A549 (cell line): ENCODE data around the gene TFDP1. TPM values are rescaled to one million over a fixed set of nuclear protein-coding genes. Genes with fewer than 3 reads are reported as not detected.

Experiments used
- ATAC-seq, 2 experiments: fragments of 200-7000 bp in 1 of 2; fragments of >200 bp in 1 of 2; cut with Nextera tagmentation in 1 of 2; cut with Tn5 transposase in 1 of 2; 3 replicates each; pipeline versions ENCODE4 v1.8.0 to v1.9.1; 2018 to 2020; ENCODE audit warnings: mild to moderate bottlenecking in 1 of 2, moderate library complexity in 1 of 2
- CTCF ChIA-PET: fragments of 300-600 bp; sonication (Branson Sonifier 250); formaldehyde crosslinking; extraction: SDS; loops from one replicate; lab custom pipeline; 2021; ENCODE audit warnings: antibody characterized with exemption, inconsistent platforms; lab: Yijun Ruan, JAX
- POLR2A ChIA-PET: fragments of 350-600 bp; formaldehyde crosslinking; extraction: SDS; loops from one replicate; lab custom pipeline; 2021; ENCODE audit warnings: antibody characterized with exemption, inconsistent platforms; lab: Yijun Ruan, JAX
- DNase-seq, 2 experiments: peaks; one replicate each; pipeline versions ENCODE4 v3.0.0 to v3.0.0-alpha.2; 2011 to 2016; ENCODE audit warnings: low read depth in 1 of 2, low spot score in 1 of 2
- FAIRE-seq: peaks from 2 replicates; lab custom pipeline; 2011; peaks lifted over from hg19 to GRCh38; lab: Jason Lieb, UNC
- H3K27ac ChIP-seq, 2 experiments: fragments of >200 bp; sonication (Bioruptor Twin); formaldehyde crosslinking; 3 replicates each; pipeline ENCODE4 v1.5.1; 2016 to 2017
- H3K4me1 ChIP-seq: fragments of >200 bp; sonication (Bioruptor Twin); formaldehyde crosslinking; 3 replicates; pipeline ENCODE4 v1.6.1; 2016
- H3K4me2 ChIP-seq: fragments of >200 bp; sonication (Bioruptor Twin); formaldehyde crosslinking; 3 replicates; pipeline ENCODE4 v1.6.1; 2016
- H3K4me3 ChIP-seq: fragments of >200 bp; sonication (Bioruptor Twin); formaldehyde crosslinking; 3 replicates; pipeline ENCODE4 v1.5.1; 2016
- H3K9me3 ChIP-seq: fragments of >200 bp; sonication (Bioruptor Twin); formaldehyde crosslinking; 3 replicates; pipeline ENCODE4 v1.6.1; 2016
- BHLHE40 ChIP-seq: IDR thresholded peaks from 2 replicates; pipeline ENCODE4 v1.6.1; 2012; ENCODE audit warnings: low read depth, low read length, inconsistent platforms
- CBX8 ChIP-seq: fragments of 200-600 bp; sonication (generic); IDR thresholded peaks from 2 replicates; pipeline ENCODE4 v1.6.1; 2016
- CEBPB ChIP-seq, 2 experiments: fragments of >200 bp in 1 of 2; sonication (Bioruptor Twin) in 1 of 2; formaldehyde crosslinking in 1 of 2; IDR thresholded peaks; 2 replicates each; pipeline ENCODE4 v1.6.1; 2012 to 2016
- CHD4 ChIP-seq: fragments of 200-600 bp; sonication (generic); IDR thresholded peaks from 2 replicates; pipeline ENCODE4 v1.6.1; 2016; ENCODE audit warnings: antibody characterized with exemption, mild to moderate bottlenecking, borderline replicate concordance
- EHF ChIP-seq: fragments of 250-450 bp; sonication (Bioruptor Pico); IDR thresholded peaks from 2 replicates; pipeline ENCODE4 v1.5.0; 2020; ENCODE audit warnings: mild to moderate bottlenecking
- FOSB ChIP-seq: fragments of 250-450 bp; sonication (Bioruptor Pico); IDR thresholded peaks from 2 replicates; pipeline ENCODE4 v1.5.0; 2020; ENCODE audit warnings: mild to moderate bottlenecking, moderate library complexity
- FOXS1 ChIP-seq: fragments of 250-450 bp; sonication (Bioruptor Pico); IDR thresholded peaks from 2 replicates; pipeline ENCODE4 v1.5.0; 2020; ENCODE audit warnings: mild to moderate bottlenecking, moderate library complexity
- HEYL ChIP-seq: fragments of 250-450 bp; sonication (Bioruptor Pico); IDR thresholded peaks from 2 replicates; pipeline ENCODE4 v1.8.0; 2021; ENCODE audit warnings: mild to moderate bottlenecking, moderate library complexity
- MAFK ChIP-seq: fragments of 450-650 bp; IDR thresholded peaks from 2 replicates; pipeline ENCODE4 v1.6.1; 2014; ENCODE audit not compliant: partially characterized antibody
- NPAS2 ChIP-seq: fragments of 250-450 bp; sonication (Bioruptor Pico); IDR thresholded peaks from 2 replicates; pipeline ENCODE4 v1.8.0; 2022; ENCODE audit warnings: mild to moderate bottlenecking, moderate library complexity, borderline replicate concordance
- POLR2A ChIP-seq: IDR thresholded peaks from 2 replicates; pipeline ENCODE4 v1.6.1; 2012; ENCODE audit warnings: mild to moderate bottlenecking, low read length
- POLR2AphosphoS2 ChIP-seq: conservative IDR thresholded peaks from 2 replicates; pipeline ENCODE4 v1.6.1; 2012; ENCODE audit warnings: low read length, improper control_type of control experiment, inconsistent platforms
- RFX5 ChIP-seq: fragments of 450-650 bp; IDR thresholded peaks from 2 replicates; pipeline ENCODE4 v1.7.1; 2014; ENCODE audit warnings: antibody characterized with exemption, mild to moderate bottlenecking, moderate library complexity
- SREBF2 ChIP-seq: fragments of 450-650 bp; IDR thresholded peaks from 2 replicates; pipeline ENCODE4 v1.6.1; 2014; ENCODE audit warnings: mild to moderate bottlenecking, moderate library complexity
- TFCP2L1 ChIP-seq: fragments of 250-450 bp; sonication (Bioruptor Pico); IDR thresholded peaks from 2 replicates; pipeline ENCODE4 v1.5.0; 2021; ENCODE audit warnings: mild to moderate bottlenecking
- ZFP36 ChIP-seq: fragments of 450-650 bp; IDR thresholded peaks from 2 replicates; pipeline ENCODE4 v1.6.1; 2014; ENCODE audit warnings: borderline replicate concordance; ENCODE audit not compliant: partially characterized antibody
- ZSCAN20 ChIP-seq: fragments of 250-450 bp; sonication (Bioruptor Pico); IDR thresholded peaks from 2 replicates; pipeline ENCODE4 v1.8.0; 2022; ENCODE audit warnings: mild to moderate bottlenecking, moderate library complexity
- WGBS: methylation state at CpG from one replicate; pipeline ENCODE4 v1.1.6; 2017; ENCODE audit errors: missing lambda C conversion rate; 5-methylcytosine and 5-hydroxymethylcytosine counted together
- polyA plus RNA-seq, 4 experiments: library from polyadenylated mRNA; depleted of rRNA in 3 of 4; stranded (reverse); fragments of >200 nt; fragmentation: RNase III in 1 of 4; extraction: RNeasy Plus Mini Kit Qiagen cat#74134 plus additional on column Dnase treatment in 1 of 4; gene quantifications; 2 replicates in 3 of 4; 3 replicates in 1 of 4; pipeline ENCODE4 v1.2.3, GENCODE V29; 2011 to 2017
- TF ChIP-seq, protein P1 (sequence below): fragments of 250-450 bp; sonication (Bioruptor Pico); IDR thresholded peaks from 2 replicates; pipeline ENCODE4 v1.5.0; 2020; ENCODE audit warnings: low read depth, mild to moderate bottlenecking, moderate library complexity
- TF ChIP-seq, protein P2 (sequence below): fragments of >200 bp; sonication (Bioruptor Twin); formaldehyde crosslinking; IDR thresholded peaks from 3 replicates; pipeline ENCODE4 v1.5.1; 2016
- TF ChIP-seq, protein P3 (sequence below): fragments of 200-600 bp; sonication (generic); IDR thresholded peaks from 2 replicates; pipeline ENCODE4 v1.6.1; 2016; ENCODE audit warnings: antibody characterized with exemption, mild to moderate bottlenecking, moderate library complexity
- TF ChIP-seq, protein P4 (sequence below): IDR thresholded peaks from 2 replicates; pipeline ENCODE4 v1.6.1; 2012
- TF ChIP-seq, protein P5 (sequence below): fragments of >200 bp; sonication (Bioruptor Twin); formaldehyde crosslinking; IDR thresholded peaks from 3 replicates; pipeline ENCODE4 v1.6.1; 2016
- TF ChIP-seq, protein P6 (sequence below): fragments of 150-350 bp; IDR thresholded peaks from 2 replicates; pipeline ENCODE4 v1.6.1; 2014; ENCODE audit warnings: low read depth, mild to moderate bottlenecking, low read length

The TFDP1 gene
- polyA plus RNA-seq, 2 of the 4 experiments (the other 2 are of a cell fraction), result 73.2 to 88.4 TPM

DNA sequence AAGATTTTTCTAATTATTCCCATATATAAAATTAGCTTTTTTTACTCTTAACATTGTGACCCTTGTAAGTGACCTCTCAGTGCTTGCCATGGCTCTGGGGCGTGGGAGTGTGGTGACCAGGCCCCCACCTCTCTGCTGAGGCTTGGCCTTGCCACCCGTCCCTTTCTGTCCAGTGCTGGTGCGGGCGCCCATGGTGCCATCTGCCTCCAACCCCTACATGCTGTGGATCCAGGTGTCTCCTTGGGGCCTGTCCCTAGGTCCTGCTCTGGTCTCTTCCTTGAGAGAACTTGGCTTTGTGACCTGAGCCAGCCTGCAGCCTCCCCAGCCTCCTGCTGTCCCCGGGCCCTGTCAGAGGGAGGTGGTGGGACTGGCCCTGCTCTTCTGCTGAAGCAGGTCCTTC, 27.4 kb downstream of the TFDP1 start:
- TF ChIP-seq CHD4 (no peak), TFCP2L1 (no peak), NPAS2 (no peak), RFX5 (no peak), BHLHE40 (no peak), ZSCAN20 (CRISPR knock-in tag) (no peak), CBX8 (no peak), CEBPB (IDR thresholded peaks at IDR 0.05) (no peak), MAFK (no peak), EHF (CRISPR knock-in tag) (no peak), ZFP36 (no peak), POLR2AphosphoS2 (no peak), HEYL (CRISPR knock-in tag) (no peak), FOXS1 (CRISPR knock-in tag) (no peak)
- TF ChIP-seq, protein P1, sequence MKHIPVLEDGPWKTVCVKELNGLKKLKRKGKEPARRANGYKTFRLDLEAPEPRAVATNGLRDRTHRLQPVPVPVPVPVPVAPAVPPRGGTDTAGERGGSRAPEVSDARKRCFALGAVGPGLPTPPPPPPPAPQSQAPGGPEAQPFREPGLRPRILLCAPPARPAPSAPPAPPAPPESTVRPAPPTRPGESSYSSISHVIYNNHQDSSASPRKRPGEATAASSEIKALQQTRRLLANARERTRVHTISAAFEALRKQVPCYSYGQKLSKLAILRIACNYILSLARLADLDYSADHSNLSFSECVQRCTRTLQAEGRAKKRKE, result no peak
- TF ChIP-seq, protein P2, sequence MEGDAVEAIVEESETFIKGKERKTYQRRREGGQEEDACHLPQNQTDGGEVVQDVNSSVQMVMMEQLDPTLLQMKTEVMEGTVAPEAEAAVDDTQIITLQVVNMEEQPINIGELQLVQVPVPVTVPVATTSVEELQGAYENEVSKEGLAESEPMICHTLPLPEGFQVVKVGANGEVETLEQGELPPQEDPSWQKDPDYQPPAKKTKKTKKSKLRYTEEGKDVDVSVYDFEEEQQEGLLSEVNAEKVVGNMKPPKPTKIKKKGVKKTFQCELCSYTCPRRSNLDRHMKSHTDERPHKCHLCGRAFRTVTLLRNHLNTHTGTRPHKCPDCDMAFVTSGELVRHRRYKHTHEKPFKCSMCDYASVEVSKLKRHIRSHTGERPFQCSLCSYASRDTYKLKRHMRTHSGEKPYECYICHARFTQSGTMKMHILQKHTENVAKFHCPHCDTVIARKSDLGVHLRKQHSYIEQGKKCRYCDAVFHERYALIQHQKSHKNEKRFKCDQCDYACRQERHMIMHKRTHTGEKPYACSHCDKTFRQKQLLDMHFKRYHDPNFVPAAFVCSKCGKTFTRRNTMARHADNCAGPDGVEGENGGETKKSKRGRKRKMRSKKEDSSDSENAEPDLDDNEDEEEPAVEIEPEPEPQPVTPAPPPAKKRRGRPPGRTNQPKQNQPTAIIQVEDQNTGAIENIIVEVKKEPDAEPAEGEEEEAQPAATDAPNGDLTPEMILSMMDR, result no peak
- TF ChIP-seq, protein P3, sequence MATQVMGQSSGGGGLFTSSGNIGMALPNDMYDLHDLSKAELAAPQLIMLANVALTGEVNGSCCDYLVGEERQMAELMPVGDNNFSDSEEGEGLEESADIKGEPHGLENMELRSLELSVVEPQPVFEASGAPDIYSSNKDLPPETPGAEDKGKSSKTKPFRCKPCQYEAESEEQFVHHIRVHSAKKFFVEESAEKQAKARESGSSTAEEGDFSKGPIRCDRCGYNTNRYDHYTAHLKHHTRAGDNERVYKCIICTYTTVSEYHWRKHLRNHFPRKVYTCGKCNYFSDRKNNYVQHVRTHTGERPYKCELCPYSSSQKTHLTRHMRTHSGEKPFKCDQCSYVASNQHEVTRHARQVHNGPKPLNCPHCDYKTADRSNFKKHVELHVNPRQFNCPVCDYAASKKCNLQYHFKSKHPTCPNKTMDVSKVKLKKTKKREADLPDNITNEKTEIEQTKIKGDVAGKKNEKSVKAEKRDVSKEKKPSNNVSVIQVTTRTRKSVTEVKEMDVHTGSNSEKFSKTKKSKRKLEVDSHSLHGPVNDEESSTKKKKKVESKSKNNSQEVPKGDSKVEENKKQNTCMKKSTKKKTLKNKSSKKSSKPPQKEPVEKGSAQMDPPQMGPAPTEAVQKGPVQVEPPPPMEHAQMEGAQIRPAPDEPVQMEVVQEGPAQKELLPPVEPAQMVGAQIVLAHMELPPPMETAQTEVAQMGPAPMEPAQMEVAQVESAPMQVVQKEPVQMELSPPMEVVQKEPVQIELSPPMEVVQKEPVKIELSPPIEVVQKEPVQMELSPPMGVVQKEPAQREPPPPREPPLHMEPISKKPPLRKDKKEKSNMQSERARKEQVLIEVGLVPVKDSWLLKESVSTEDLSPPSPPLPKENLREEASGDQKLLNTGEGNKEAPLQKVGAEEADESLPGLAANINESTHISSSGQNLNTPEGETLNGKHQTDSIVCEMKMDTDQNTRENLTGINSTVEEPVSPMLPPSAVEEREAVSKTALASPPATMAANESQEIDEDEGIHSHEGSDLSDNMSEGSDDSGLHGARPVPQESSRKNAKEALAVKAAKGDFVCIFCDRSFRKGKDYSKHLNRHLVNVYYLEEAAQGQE, result no peak
- TF ChIP-seq, protein P4, sequence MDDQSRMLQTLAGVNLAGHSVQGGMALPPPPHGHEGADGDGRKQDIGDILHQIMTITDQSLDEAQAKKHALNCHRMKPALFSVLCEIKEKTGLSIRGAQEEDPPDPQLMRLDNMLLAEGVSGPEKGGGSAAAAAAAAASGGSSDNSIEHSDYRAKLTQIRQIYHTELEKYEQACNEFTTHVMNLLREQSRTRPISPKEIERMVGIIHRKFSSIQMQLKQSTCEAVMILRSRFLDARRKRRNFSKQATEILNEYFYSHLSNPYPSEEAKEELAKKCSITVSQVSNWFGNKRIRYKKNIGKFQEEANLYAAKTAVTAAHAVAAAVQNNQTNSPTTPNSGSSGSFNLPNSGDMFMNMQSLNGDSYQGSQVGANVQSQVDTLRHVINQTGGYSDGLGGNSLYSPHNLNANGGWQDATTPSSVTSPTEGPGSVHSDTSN, result no peak
- no peak for FAIRE-seq
- 100% methylated on average over 5 of the region's 5 CpGs for WGBS
- Histone ChIP-seq H3K27ac (no peak overlapping the region), H3K4me2 (no peak overlapping the region), H3K4me1 (no peaks in the 10 kb centered on the region), H3K4me3 (no peak overlapping the region), H3K9me3 (no peaks in the 10 kb centered on the region)
- ChIA-PET POLR2A (no interaction called here), CTCF (no interaction called here)
- DNase-seq, result no peak
- ATAC-seq, result no peak

DNA sequence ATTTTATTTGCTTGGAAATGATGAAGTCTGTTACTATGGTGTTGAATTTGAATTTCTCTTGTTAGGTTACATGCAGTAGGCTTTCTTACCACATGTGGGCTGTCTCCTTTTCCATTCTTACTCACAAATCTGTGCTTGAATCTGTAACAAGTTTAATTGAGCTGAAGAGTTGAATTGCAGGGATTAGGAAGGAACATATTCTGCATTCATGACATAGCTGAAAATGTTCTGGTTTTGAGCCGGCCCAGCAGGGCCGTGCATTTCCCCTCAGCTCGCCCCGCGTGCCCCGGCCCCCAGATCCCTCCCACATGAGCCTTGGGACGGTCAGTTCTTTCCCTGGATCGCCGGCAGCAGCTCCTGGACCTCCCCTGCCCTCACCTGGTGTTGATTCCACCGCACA, 28.1 kb downstream of the TFDP1 start:
- no peak for TF ChIP-seq POLR2A
- TF ChIP-seq FOSB (CRISPR knock-in tag), result no peak
- TF ChIP-seq, protein P5, sequence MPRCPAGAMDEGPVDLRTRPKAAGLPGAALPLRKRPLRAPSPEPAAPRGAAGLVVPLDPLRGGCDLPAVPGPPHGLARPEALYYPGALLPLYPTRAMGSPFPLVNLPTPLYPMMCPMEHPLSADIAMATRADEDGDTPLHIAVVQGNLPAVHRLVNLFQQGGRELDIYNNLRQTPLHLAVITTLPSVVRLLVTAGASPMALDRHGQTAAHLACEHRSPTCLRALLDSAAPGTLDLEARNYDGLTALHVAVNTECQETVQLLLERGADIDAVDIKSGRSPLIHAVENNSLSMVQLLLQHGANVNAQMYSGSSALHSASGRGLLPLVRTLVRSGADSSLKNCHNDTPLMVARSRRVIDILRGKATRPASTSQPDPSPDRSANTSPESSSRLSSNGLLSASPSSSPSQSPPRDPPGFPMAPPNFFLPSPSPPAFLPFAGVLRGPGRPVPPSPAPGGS, result no peak
- no peak for TF ChIP-seq CEBPB (IDR thresholded peaks at IDR 0.05)
- no peak for TF ChIP-seq RFX5
- TF ChIP-seq, protein P2, result no peak
- TF ChIP-seq, protein P4, result no peak
- TF ChIP-seq FOXS1 (CRISPR knock-in tag), result no peak
- TF ChIP-seq HEYL (CRISPR knock-in tag), result no peak
- no peak for TF ChIP-seq SREBF2
- TF ChIP-seq, protein P6, sequence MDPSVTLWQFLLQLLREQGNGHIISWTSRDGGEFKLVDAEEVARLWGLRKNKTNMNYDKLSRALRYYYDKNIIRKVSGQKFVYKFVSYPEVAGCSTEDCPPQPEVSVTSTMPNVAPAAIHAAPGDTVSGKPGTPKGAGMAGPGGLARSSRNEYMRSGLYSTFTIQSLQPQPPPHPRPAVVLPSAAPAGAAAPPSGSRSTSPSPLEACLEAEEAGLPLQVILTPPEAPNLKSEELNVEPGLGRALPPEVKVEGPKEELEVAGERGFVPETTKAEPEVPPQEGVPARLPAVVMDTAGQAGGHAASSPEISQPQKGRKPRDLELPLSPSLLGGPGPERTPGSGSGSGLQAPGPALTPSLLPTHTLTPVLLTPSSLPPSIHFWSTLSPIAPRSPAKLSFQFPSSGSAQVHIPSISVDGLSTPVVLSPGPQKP, result no peak
- TF ChIP-seq, all 56 proteins: peak for 0
- Histone ChIP-seq H3K4me3 (no peak overlapping the region), H3K9me3 (no peaks in the 10 kb centered on the region), H3K4me1 (no peaks in the 10 kb centered on the region), H3K4me2 (no peak overlapping the region), H3K27ac (no peak overlapping the region)
- DNase-seq (no peak), FAIRE-seq (no peak), ATAC-seq (no peak)
- WGBS, result 93% methylated on average over 10 of the region's 10 CpGs
- ChIA-PET POLR2A (no interaction called here), CTCF (no interaction called here)
